KBM-7 (cell line): ENCODE measurements around the gene PCDH20.

ENCODE experiments used
- DNase-seq: peaks from one replicate; pipeline ENCODE4 v3.0.0-alpha.2; 2015
- in situ Hi-C: fragments of 300-500 bp; cut with MboI; formaldehyde crosslinking; loops from 2 replicates; pipeline ENCODE4 v1.14.3; 2020; ENCODE audit warnings: low sequenced_read_pairs, low pct_unique_long_range_greater_than_20kb, mixed read lengths

Gene PCDH20, protein sequence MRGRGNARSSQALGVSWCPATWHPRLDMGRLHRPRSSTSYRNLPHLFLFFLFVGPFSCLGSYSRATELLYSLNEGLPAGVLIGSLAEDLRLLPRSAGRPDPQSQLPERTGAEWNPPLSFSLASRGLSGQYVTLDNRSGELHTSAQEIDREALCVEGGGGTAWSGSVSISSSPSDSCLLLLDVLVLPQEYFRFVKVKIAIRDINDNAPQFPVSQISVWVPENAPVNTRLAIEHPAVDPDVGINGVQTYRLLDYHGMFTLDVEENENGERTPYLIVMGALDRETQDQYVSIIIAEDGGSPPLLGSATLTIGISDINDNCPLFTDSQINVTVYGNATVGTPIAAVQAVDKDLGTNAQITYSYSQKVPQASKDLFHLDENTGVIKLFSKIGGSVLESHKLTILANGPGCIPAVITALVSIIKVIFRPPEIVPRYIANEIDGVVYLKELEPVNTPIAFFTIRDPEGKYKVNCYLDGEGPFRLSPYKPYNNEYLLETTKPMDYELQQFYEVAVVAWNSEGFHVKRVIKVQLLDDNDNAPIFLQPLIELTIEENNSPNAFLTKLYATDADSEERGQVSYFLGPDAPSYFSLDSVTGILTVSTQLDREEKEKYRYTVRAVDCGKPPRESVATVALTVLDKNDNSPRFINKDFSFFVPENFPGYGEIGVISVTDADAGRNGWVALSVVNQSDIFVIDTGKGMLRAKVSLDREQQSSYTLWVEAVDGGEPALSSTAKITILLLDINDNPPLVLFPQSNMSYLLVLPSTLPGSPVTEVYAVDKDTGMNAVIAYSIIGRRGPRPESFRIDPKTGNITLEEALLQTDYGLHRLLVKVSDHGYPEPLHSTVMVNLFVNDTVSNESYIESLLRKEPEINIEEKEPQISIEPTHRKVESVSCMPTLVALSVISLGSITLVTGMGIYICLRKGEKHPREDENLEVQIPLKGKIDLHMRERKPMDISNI

DNA sequence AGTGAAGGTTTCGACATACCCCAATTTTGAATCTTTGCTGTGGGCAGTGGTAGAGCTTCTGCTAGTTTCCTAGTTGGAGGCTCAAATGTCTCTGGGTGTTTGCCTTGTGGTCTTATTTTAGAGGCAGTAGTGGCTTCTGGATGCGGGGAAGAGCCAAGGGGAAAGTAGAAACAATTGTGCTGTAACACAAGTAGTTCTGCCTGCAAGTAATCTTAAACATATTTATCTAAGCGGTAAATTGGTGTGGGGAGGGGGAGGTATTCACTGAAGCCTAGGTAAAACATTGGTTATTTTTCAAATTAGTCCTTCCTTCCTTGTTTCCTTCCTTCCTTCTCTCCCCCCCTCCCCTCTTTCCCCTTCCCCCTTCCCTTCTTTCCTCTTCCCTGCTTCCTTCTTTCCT is at the start of gene PCDH20:
Gene PCDH20 (minus strand): TSS at position 101 of the 400 bp plus-strand sequence. CDS start 691 bp downstream, outside the sequence.
- in situ Hi-C loops, result no loop called here
- no peak for DNase-seq

DNA sequence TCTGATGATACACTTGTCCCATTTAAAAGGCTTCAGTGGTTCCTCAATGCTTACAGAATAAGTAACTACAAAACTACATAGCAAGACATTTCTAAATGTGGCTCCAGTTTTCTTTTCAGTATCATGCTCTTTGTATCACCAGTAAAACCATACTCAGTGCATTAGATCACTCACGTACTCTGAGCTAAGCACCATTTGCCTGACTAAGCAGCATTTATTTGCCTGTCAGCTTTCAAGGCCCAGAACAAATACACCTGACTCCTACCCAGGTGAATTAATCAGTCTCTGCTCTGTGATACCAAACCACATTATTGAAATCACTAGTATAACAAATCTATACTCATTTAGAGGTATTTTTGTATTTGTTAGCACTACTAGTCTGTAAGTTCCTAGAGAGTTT is 47.4 kb upstream of the PCDH20 start:
- in situ Hi-C loops, result no loop called here
- DNase-seq, result no peak

DNA sequence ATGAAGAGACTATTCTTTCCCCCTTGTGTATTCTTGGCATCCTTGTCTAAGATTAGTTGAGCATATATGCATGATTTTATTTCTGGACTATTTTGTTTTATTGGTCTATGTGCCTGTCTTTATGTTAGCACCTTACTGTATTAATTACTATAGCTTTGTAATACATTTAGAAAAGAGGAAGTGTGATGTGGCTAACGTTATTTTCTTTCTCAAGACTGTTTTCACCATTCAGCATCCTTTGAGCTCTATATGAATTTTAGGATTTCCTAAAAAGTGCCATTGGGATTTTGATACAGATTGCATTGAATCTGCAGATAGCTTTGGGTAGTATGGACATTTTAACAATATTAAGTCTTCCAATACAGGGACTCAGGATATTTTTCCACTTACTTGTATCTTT is 37.5 kb upstream of the PCDH20 start:
- in situ Hi-C loops, result no loop called here

DNA sequence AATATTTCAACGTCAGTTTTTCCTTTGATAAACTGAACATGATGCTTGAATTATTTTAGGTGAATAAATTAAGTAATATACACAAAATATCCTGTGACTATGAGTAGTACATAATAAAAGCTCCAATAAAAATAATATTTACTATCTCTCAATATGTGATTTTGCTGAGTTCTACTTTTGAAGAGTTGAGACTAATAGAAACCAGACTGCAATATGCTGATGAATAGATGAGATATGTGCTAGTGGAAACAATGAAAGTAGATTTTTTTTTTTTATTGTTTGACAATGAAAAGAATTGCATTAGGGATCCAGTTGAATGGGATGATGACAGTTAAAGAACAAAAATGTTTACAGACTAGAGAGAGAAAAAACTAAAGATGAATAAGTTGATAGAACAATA is 16.4 kb upstream of the PCDH20 start:
- no peak for DNase-seq
- in situ Hi-C loops, result no loop called here

More for the DNA sequence above, 37.5 kb upstream of the PCDH20 start:
- no peak for DNase-seq

DNA sequence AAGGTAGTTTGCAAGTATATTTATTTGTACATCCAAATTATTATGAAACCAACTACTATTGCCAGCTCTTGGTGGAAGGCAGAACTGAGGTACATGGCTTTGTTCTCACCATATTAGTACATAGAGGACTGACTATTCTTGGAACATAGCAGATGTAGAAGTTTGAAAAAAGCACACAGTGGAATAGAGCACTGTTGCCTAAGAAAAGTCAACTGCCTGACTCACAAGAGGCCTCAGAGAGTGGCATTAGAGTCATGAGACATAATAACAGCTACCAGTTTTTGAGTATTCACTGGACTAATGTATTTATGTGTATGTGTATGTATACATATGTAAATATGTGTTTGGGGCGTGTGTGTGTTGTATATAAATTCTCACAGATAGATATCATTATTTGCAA is 8.3 kb upstream of the PCDH20 start:
- in situ Hi-C loops, result no loop called here
- DNase-seq, result no peak

DNA sequence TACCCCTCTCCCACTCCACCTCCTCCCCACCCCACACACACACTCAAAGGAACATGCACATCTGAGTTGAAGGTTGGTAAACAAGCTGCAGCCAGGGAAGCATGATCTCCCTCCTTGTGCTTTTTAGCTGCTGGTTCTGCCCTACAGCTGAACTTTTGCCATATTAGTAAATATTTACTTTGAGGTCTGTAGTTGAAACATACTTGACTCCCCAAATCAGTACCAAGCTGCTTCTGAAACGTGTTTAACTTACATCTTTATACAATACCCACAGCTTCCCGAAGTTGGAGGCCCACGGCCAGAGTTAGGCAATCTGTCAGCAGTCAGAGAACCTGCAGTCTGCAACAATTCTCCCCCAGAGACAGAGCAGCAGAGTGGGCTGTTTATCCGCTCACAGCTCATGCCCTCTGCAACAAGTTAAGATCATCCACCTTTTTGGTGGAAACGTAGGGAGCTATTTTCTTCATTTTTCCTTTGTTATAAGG is 1.5 kb upstream of the PCDH20 start:
- no peak for DNase-seq
- in situ Hi-C loops, result no loop called here

DNA sequence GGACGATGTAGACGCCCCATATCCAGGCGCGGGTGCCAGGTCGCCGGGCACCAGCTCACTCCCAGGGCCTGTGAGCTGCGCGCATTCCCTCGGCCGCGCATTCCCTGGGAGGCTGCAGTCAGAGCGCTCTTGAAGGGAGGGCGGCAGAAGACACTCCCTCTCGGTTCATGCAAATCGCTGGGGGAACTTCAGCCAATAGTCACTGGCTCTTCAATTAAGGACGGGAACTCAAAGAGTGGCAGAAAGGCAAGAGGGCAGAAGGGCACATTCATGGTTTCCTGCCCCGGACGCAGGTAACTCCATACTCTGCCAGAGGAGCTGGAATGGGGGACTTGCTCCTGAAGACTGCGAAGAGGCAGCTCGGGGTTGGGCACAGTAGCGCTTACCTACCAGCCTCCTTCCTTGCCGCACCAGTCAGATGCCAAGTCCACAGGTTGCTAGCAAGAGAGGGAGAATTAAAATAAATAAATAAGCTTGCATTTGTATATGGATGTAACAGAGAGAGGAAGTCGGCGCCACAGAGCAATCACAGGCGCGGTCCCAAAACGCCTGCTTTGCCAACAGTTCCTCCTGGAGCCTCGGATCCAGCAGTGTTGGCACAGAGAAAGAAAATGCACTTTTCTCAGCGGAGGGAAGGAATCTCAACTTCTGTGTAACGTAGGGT is 459 bp downstream of the PCDH20 start:
- in situ Hi-C loops, result no loop called here
- DNase-seq, result peak; percentile 65

DNA sequence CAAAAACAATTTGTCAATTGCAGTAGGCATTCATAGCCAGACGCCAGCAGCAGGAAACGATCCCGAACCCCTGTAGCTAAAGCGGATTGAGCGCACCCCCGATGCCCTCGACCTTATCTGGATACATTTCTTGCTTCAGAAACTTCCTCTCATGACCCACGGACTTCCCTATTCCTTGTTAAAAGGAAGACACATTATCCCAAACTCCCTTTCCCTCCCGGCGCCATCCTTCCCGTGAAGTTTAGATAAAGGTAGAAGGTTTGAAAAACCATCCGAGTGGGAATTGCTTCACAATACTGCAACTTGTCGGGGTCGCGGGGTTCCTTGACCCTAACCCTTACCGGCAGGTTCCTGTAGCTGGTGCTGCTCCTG is 977 bp downstream of the PCDH20 start:
- in situ Hi-C loops, result no loop called here
- DNase-seq, result no peak

DNA sequence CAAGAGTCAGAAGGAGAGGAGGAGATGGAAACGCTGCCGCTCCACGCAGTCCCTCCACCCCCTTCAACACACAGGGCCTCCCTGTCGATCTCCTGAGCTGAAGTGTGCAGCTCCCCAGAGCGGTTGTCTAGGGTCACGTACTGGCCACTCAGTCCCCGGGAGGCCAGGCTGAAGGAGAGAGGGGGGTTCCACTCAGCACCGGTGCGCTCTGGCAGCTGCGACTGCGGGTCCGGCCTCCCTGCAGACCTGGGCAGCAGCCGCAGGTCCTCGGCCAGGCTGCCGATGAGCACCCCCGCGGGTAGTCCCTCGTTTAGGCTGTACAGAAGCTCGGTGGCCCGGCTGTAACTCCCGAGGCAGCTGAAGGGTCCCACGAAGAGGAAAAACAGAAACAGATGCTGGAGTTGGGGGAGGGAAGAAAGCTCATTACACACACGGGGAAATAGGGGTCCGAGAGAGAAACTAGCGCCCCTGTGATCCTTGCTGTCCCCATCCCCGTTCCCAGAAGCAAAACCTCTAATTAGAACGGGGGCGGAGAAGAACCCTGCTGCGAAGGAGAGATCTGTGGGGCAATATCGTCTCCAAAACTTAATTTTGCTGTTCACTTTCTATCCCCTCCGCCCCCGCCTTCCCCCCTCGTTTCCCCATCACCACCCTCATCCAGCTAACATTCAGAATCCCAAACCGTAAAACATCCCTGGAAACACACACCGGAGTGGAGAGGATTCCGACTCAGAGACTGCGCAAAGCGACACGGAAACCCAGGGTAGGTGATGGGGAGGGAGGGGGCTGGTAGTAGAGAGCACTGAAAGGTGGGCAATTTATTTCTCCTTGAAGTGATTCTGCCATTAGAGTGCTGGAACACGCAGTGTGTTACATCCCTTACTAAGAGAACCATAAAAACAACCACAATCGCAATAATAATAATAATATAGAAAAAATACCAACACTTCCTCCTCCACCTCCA is 1.8 kb downstream of the PCDH20 start:
- in situ Hi-C loops, result no loop called here

DNA sequence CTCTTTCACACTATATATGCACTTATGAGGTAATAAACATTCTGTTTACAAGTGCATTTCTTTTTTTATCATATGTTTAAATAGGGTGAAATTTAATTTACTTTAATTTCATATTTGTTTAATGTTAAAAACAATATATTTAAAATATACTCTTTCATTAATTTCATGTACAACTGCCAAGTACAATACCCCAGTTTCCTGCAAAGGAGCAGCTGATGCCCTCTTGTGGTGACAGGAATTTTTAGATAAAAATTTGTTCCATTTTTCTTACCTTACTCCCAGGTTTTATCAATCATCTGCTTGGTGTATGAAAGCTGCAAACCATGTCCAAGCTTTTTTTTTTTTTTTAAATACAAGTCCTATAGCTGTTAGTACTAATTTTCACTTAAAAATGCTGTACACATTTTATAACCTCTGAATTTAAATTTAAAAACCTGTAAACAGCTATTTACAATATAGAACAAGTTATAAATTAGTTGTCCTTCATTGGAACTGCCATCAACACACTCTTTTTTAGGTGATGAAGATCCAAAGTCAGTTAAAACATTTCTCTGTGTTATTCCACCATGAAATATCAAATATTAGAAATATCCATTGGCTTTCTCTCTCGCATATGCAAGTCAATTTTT is 4.9 kb downstream of the PCDH20 start:
- DNase-seq, result peak; percentile 26
- in situ Hi-C loops, result no loop called here

More for the DNA sequence above, 1.8 kb downstream of the PCDH20 start:
- DNase-seq, result no peak

DNA sequence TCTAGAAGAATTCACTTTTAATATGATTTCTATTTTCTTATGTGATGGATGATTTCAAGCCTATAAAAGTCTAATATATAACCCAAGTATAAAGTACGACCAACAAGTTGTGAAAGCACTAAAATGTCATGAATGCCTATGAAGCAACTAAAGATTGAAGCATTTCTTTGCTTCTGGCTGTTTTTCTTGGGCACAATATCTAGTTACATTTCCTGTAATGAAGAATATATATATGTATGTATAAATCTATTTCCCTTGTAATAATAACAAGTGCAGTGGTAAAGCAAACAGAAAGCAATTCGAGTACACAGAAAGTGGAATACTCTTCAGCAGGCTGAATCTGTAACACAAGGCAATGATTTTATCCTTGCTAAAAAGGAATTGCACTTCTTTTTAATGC is 5.4 kb downstream of the PCDH20 start:
- in situ Hi-C loops, result no loop called here

DNA sequence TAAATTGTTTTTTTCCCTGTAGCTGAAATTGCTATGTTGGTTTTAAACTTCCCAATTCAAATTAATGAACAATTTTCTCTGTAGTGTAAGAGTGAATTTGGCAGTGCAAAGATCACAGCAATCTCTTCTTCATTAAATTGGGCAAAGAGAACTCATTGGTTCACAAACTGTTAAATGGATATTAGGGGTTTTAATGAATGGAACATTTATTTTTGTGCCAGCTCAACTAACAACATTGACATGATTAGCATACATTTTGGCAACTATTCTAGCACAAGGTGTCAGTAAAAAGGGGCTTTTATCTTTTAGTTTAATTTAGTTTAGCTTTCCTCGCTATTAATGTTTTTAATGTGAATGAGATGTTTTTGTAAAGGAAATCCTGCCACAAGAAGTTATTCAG is 7.1 kb downstream of the PCDH20 start:
- no peak for DNase-seq
- in situ Hi-C loops, result no loop called here

More for the DNA sequence above, 5.4 kb downstream of the PCDH20 start:
- no peak for DNase-seq

DNA sequence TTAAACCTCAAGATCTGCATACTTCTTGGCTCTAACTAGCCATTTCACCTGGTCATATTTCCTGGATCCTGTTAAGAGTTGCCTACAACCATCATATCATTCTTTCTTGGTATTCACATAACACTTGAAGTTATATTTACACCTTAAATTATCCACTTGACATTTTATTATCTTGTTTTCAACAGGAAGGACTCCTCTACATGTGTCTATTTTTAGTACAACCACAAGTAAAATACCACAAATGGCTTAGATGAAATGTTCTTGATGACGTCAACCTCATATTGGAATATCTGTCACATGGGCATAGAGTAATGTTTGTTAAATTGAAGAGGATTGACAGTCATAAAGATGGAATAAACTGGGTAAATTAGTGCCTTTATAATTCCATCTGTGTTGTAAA is 9.4 kb downstream of the PCDH20 start:
- in situ Hi-C loops, result no loop called here
- DNase-seq, result no peak

DNA sequence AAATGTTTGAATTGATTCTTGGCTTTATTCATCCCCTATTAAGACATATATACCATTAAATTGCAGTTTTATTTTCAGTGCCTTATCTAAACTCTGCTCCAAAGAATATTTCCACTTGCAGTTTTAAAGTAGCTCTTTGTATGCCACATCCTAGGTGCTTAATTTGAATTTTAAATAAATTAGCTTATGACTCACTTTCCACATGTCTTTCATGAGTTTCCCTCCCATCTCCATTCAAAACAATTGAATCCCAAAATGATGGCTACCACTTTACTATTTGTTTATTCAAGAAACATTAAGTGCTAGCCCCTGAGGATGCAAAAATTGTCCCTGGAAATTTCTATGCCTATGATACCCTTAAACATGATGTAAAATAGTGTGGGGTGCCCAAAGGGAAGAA is 19.5 kb downstream of the PCDH20 start:
- no peak for DNase-seq

DNA sequence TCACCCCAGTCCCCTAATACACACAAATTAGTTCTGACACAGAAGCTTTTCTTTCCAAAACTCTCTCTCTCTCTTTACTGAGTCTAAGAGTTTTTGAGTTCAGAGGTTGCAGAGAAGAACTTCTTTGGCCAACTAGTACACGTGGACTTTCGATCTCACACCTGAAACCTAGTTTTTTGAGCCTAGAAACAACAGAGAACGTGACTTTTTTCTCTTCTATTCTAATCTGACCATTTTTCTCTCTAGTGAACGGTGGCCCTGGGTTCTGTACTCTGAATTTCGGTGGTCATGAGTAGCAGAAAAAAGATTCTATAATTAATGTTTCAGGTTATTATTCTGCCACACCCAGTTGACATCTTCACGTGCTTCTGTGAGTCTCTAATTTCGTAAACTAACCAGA is 24.2 kb downstream of the PCDH20 start:
- no peak for DNase-seq
- in situ Hi-C loops, result no loop called here

More for the DNA sequence above, 19.5 kb downstream of the PCDH20 start:
- in situ Hi-C loops, result no loop called here

DNA sequence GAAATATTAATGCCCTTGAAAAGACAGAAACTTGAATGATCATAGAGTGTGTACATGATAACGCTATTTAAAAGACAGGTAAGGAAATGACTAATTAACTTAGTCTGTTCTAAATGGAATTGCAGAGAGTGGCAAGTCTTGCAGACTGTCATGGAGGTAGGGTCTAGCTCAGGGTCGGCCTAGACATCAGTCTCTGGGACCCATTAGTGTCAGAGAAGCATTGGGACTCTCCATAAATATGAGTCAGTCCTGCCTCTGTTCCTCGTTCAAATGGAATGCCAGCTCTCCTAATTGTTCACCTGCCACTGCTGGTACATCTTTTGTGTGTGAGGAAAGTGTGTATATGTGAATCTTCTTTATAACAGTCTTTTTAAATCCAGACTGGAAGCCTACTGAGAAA is 28.0 kb downstream of the PCDH20 start:
- in situ Hi-C loops, result no loop called here
- no peak for DNase-seq

DNA sequence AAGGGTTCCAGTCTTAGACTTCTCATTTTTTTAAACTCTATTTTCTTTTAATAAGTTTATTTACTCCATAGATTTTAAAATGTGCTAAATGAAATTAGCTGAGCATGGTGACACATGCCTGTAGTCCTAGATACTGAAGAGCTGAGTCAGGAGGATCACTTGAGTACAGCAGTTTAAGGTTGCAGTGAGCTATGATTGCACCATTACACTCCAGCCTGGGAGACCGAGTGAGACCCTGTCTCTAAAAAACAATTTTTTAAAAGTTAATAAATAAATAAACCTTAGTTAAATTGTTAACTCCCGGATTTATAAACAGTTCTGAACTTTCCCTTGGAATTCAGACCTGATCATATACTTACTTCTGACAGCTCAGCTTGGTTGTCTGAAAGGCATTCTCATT is 32.5 kb downstream of the PCDH20 start:
- in situ Hi-C loops, result no loop called here

DNA sequence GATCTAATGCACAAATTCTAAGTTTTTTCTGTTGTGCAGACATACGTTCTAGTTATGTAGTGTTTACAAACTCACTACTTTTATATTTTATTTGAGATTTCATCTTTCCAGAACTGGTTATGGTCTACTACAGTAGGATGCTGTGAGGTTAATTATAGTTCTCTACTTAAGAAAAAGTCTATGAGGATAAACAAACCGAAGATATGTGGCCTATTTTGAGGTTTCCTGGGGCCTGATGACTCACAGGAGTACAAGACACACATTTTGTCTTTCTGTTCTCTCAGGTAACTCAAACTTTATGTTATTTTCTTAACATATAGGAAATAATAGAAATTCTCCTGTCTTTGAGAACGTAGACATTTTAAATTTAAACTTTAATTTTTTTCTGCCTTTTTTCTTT is 45.1 kb downstream of the PCDH20 start:
- DNase-seq, result no peak
- in situ Hi-C loops, result no loop called here

More for the DNA sequence above, 32.5 kb downstream of the PCDH20 start:
- DNase-seq, result no peak
